Psoas muscle (tissue), 8 donors: ENCODE data around the gene SPESP1. TPM values are rescaled to one million over a fixed set of nuclear protein-coding genes. Genes with fewer than 3 reads are reported as not detected.

Experiments used
- ATAC-seq, 4 donors: fragments of 200-7000 bp; cut with Tn5 transposase; one replicate each; pipeline ENCODE4 v1.9.1; 2020; ENCODE audit warnings: moderate library complexity in 3 of 4, mild to moderate bottlenecking in 2 of 4
- DNase-seq, 2 donors: peaks; one replicate each; pipeline ENCODE4 v3.0.0-alpha.2; 2020
- H3K27ac ChIP-seq: fragments of 200-600 bp; one replicate; pipeline ENCODE4 v1.8.0; 2022
- H3K27me3 ChIP-seq, 3 donors: fragments of 200-600 bp in 1 of 3; one replicate each; pipeline versions ENCODE4 v1.6.1 to v1.8.0; 2013 to 2022; ENCODE audit warnings: low read length in 2 of 3, mild to moderate bottlenecking in 2 of 3, moderate library complexity in 1 of 3; ENCODE audit not compliant: insufficient read depth in 3 of 3
- H3K36me3 ChIP-seq, 2 donors: fragments of 200-600 bp in 1 of 2; one replicate each; pipeline versions ENCODE4 v1.6.1 to v1.8.0; 2013 to 2022; ENCODE audit warnings: low read depth in 1 of 2, mild to moderate bottlenecking in 1 of 2, moderate library complexity in 1 of 2; ENCODE audit not compliant: insufficient read depth in 1 of 2
- H3K4me1 ChIP-seq: fragments of 200-600 bp; one replicate; pipeline ENCODE4 v1.8.0; 2022
- H3K4me3 ChIP-seq: fragments of 200-600 bp; one replicate; pipeline ENCODE4 v1.8.0; 2022; ENCODE audit warnings: mild to moderate bottlenecking
- H3K9me3 ChIP-seq: fragments of 200-600 bp; one replicate; pipeline ENCODE4 v1.8.0; 2022
- WGBS, 3 donors: extraction: QIAGEN DNeasy Blood & Tissue Kit; methylation state at CpG; one replicate each; pipeline versions ENCODE4 v1.1.6 to v1.1.7; 2013; 5-methylcytosine and 5-hydroxymethylcytosine counted together
- intact Hi-C, 2 donors: fragments of 100-400 bp; cut with DNase I; formaldehyde crosslinking; loops; one replicate each; pipeline versions ENCODE4 v1.11.0 to v1.14.2; 2022
- polyA plus RNA-seq, 3 donors: library from polyadenylated mRNA; stranded (reverse); fragments of 200-250 nt; gene quantifications; one replicate each; pipeline ENCODE4 v1.2.3, GENCODE V29; 2013
- total RNA-seq, 4 donors: library from RNA; stranded (reverse); fragmentation: NEBNext Ultra II Directional in 2 of 4; extraction: Animal tissue kit (Norgen Biotek cat#: 25700) in 2 of 4; gene quantifications; one replicate each; pipeline versions ENCODE4 v1.2.1 to v1.2.4, GENCODE V29; 2021 to 2023
- TF ChIP-seq, protein P1 (sequence below): fragments of 200-600 bp; IDR thresholded peaks from one replicate; pipeline ENCODE4 v1.8.0; 2022; ENCODE audit warnings: antibody characterized with exemption
- donor health status: healthy with polysubstance abuse.
- donor health status: DM: no; HTN: no; CAD: no; lungs with moderate emphysema.
- donor health status: Bipolar disorder and iron deficiency.
- donor health status: healthy.
- donor health status: DM: yes; HTN: yes; CAD: no.
- donor health status: DM: no; HTN: no; CAD: no.
- donor health status: DM: no; HTN: no; CAD: no.
- donor health status: DM: yes; HTN: yes; CAD: no.

The SPESP1 gene
- total and polyA plus RNA-seq, 7 donors, result 0.60 to 3.2 (median 2.4) TPM

DNA sequence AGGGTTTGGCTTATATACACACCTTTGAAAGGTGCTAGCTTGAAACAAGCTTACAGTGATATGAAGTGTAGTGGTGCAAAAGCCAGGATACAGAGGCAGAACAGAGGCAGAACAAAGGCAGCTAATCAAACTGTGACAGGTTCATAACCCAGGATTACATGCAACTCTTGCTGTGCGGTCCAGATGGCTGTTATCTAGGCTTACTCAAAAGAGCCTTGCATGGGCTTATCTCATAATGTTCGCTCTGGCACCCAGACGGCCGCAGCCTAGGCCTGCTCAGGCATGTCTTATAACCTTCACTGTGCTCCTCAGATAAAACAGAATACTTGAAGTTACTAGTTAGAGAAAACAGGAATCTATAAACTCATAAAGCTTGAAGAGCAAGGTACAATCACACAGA, 61.4 kb downstream of the SPESP1 start:
- TF ChIP-seq, protein P1, sequence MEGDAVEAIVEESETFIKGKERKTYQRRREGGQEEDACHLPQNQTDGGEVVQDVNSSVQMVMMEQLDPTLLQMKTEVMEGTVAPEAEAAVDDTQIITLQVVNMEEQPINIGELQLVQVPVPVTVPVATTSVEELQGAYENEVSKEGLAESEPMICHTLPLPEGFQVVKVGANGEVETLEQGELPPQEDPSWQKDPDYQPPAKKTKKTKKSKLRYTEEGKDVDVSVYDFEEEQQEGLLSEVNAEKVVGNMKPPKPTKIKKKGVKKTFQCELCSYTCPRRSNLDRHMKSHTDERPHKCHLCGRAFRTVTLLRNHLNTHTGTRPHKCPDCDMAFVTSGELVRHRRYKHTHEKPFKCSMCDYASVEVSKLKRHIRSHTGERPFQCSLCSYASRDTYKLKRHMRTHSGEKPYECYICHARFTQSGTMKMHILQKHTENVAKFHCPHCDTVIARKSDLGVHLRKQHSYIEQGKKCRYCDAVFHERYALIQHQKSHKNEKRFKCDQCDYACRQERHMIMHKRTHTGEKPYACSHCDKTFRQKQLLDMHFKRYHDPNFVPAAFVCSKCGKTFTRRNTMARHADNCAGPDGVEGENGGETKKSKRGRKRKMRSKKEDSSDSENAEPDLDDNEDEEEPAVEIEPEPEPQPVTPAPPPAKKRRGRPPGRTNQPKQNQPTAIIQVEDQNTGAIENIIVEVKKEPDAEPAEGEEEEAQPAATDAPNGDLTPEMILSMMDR, result no peak
- WGBS, 3 donors, result 76 to 85% (median 84%) methylated on average over 4 of the region's 4 CpGs
- ATAC-seq, result no peak
- H3K4me1 ChIP-seq, result no peaks in the 10 kb centered on the region
- H3K36me3 ChIP-seq, result no peaks in the 10 kb centered on the region
- no peak for DNase-seq
- no peak overlapping the region for H3K27ac ChIP-seq
- no peaks in the 10 kb centered on the region for H3K27me3 ChIP-seq
- no peaks in the 10 kb centered on the region for H3K9me3 ChIP-seq
- intact Hi-C loops, result no loop called here
- no peak overlapping the region for H3K4me3 ChIP-seq

DNA sequence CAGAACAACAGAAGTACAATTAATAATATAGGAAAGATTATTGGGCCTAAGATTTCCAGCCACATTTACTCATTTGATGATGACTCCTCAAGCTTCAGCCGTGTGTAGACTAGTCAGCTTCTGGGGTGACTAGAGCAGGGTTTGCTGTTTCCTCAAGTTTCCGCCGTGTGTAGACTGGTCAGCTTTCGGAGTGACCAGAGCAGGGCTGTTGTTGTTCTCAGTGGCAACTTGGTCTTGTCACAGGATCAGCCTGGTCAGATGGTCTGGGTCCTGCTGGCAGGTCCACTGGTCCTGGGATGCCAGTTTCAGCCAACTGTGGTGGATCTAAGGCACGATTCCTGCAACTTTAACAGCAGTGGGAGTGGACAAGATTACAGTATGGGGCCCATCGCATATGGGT, 62.4 kb downstream of the SPESP1 start:
- TF ChIP-seq, protein P1, result no peak

DNA sequence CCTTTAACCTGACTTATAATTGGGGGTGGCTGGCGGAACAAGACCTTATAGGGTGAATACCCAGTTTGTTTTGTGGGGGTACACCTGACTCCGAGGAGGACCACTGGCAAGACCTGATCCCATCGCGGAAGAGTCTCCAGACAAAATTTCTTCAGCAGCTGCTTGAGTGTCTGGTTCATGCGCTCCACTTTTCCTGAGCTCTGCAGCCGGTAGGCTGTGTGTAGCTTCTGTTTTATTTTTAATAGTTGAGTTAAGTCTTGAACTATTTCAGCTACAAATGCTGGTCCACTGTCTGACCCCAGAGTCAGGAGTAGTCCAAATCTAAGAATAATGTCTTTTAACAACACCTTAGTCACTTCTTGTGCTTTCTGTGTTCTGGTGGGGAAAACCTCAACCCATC, 63.0 kb downstream of the SPESP1 start:
- ATAC-seq (no peak), DNase-seq (no peak)
- H3K4me3 ChIP-seq, result no peak overlapping the region
- WGBS, 3 donors, result 81 to 93% (median 90%) methylated on average over 6 of the region's 6 CpGs
- TF ChIP-seq, protein P1, result no peak
- no peaks in the 10 kb centered on the region for H3K4me1 ChIP-seq
- no peaks in the 10 kb centered on the region for H3K9me3 ChIP-seq
- no peak overlapping the region for H3K27ac ChIP-seq
- H3K27me3 ChIP-seq, result no peaks in the 10 kb centered on the region
- H3K36me3 ChIP-seq, result no peaks in the 10 kb centered on the region
- intact Hi-C loops, result no loop called here

More for the DNA sequence above, 62.4 kb downstream of the SPESP1 start:
- ATAC-seq (no peak), DNase-seq (no peak)
- Histone ChIP-seq H3K4me1 (no peaks in the 10 kb centered on the region), H3K27ac (no peak overlapping the region), H3K27me3 (no peaks in the 10 kb centered on the region), H3K36me3 (no peaks in the 10 kb centered on the region), H3K4me3 (no peak overlapping the region), H3K9me3 (no peaks in the 10 kb centered on the region)
- intact Hi-C loops, result no loop called here
- WGBS, 3 donors, result 93 to 96% (median 95%) methylated on average over 6 of the region's 6 CpGs

DNA sequence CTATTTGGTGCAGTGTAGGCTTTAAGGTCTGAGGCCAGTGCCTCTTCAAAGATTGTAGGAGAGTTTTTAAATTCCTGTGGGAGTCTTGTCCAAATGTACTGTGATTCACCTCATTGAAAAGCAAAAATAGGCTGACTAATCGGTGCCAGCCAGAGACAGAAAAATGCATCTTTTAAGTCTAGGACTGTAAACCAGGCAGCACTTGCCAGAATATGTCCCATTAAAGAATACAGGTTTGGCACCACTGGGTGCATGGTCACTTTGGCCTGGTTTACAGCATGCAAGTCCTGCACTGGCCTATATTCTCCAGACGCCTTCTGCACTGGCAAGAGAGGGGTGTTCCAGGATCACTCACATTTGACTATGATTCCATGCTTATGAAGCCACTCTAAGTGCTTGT, 63.8 kb downstream of the SPESP1 start:
- no peak for DNase-seq
- no peak for ATAC-seq
- no peaks in the 10 kb centered on the region for H3K27me3 ChIP-seq
- no peak overlapping the region for H3K27ac ChIP-seq
- no peaks in the 10 kb centered on the region for H3K4me1 ChIP-seq
- no peak overlapping the region for H3K4me3 ChIP-seq
- TF ChIP-seq, protein P1, result no peak
- no peaks in the 10 kb centered on the region for H3K9me3 ChIP-seq
- intact Hi-C loops, result no loop called here
- H3K36me3 ChIP-seq, result no peaks in the 10 kb centered on the region
- WGBS, 3 donors, result 67 to 77% (median 69%) methylated on average over 2 of the region's 2 CpGs

DNA sequence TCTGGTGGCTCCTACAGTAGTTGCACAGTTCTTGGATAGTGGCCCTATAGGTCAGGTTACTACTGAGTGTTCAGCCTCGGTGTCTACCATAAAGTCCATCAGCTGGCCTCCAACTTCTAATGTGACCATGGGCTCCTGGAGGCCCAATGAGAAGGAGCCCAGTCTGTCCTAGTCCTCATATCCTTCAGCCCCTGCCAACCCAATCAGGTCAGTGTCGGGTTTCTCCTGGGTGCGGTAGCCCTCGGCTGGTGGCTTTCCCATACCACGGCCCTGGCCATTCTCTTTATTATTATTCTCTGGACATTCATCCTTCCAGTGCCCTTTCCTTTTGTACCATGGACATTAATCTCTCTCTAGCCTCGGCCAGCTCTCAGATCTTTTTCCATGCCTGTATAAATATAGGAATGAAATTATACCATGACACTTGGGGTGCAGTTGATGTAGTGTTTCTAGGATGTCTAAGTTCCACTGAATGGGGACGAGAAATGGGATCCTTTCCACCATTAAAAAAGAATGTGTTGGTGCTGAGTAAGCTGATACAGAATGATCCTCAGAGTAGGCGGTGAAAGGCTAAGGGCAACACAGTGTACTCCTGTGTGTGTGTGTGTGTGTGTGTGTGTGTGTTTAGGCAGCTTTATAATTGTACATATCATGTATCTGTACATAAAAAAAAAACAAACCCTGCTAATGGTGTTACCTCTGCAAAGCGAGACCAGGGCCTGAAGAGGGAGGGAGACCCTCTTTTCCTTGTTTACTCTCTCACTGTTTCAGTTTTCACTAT, 64.8 kb downstream of the SPESP1 start:
- TF ChIP-seq, protein P1, result no peak
- intact Hi-C loops, result no loop called here
- WGBS, 3 donors, result 32 to 58% (median 43%) methylated on average over 9 of the region's 9 CpGs
- Histone ChIP-seq H3K27ac (no peak overlapping the region), H3K36me3 (no peaks in the 10 kb centered on the region), H3K9me3 (no peaks in the 10 kb centered on the region), H3K4me3 (no peak overlapping the region), H3K4me1 (peaks cover 6% of the 10 kb centered on the region), H3K27me3 (no peaks in the 10 kb centered on the region)
- DNase-seq (no peak), ATAC-seq (peak in 1 of 4 donors; percentile 40)
